H9 (cell line): ENCODE results near the gene NUDCD2. TPM values are rescaled to one million over a fixed set of nuclear protein-coding genes. Genes with fewer than 3 reads are reported as not detected.

Source experiments
- DNase-seq: peaks from one replicate; pipeline ENCODE4 v3.0.0-alpha.2; 2017
- H2AFZ ChIP-seq: one replicate; pipeline ENCODE4 v1.6.1; 2013; ENCODE audit warnings: mild to moderate bottlenecking, low read length, control low read depth, moderate library complexity
- H2AK5ac ChIP-seq: 2 replicates; pipeline ENCODE4 v1.6.1; 2013; ENCODE audit warnings: low read length, control low read depth, mixed read lengths; ENCODE audit not compliant: insufficient read length
- H2BK120ac ChIP-seq: one replicate; pipeline ENCODE4 v1.6.1; 2013; ENCODE audit warnings: low read depth, mild to moderate bottlenecking, low read length, control low read depth, inconsistent platforms; ENCODE audit not compliant: poor library complexity, severe bottlenecking
- H2BK12ac ChIP-seq: 2 replicates; pipeline ENCODE4 v1.6.1; 2013; ENCODE audit warnings: low read length, control low read depth, mixed read lengths, low read depth; ENCODE audit not compliant: insufficient read length
- H2BK15ac ChIP-seq: 2 replicates; pipeline ENCODE4 v1.6.1; 2013; ENCODE audit warnings: low read depth, low read length, control low read depth
- H2BK20ac ChIP-seq: one replicate; pipeline ENCODE4 v1.6.1; 2013; ENCODE audit warnings: low read depth, mild to moderate bottlenecking, low read length, control low read depth, inconsistent platforms; ENCODE audit not compliant: poor library complexity, severe bottlenecking
- H2BK5ac ChIP-seq: 2 replicates; pipeline ENCODE4 v1.6.1; 2013; ENCODE audit warnings: low read length, control low read depth, mixed read lengths; ENCODE audit not compliant: insufficient read length
- H3K14ac ChIP-seq: 2 replicates; pipeline ENCODE4 v1.6.1; 2013; ENCODE audit warnings: low read length, control low read depth; ENCODE audit not compliant: insufficient read depth
- H3K18ac ChIP-seq: 2 replicates; pipeline ENCODE4 v1.6.1; 2013; ENCODE audit warnings: low read depth, mild to moderate bottlenecking, mixed read lengths, low read length, control low read depth; ENCODE audit not compliant: insufficient read length
- H3K23ac ChIP-seq: 2 replicates; pipeline ENCODE4 v1.6.1; 2013; ENCODE audit warnings: low read length, control low read depth, mixed read lengths, low read depth; ENCODE audit not compliant: insufficient read length
- H3K23me2 ChIP-seq: 2 replicates; pipeline ENCODE4 v1.6.1; 2013; ENCODE audit warnings: low read depth, mild to moderate bottlenecking, mixed read lengths, low read length, control low read depth; ENCODE audit not compliant: insufficient read length, poor library complexity, severe bottlenecking
- H3K27ac ChIP-seq: 2 replicates; pipeline ENCODE4 v1.5.1; 2013; ENCODE audit warnings: low read length, control low read depth, mixed read lengths, low read depth; ENCODE audit not compliant: insufficient read length
- H3K27me3 ChIP-seq: 2 replicates; pipeline ENCODE4 v1.6.1; 2013; ENCODE audit warnings: low read length, control low read depth, inconsistent platforms; ENCODE audit not compliant: insufficient read depth
- H3K4ac ChIP-seq: 2 replicates; pipeline ENCODE4 v1.6.1; 2013; ENCODE audit warnings: low read depth, mild to moderate bottlenecking, control low read depth, inconsistent platforms, low read length, moderate library complexity
- H3K4me1 ChIP-seq: 2 replicates; pipeline ENCODE4 v1.6.1; 2013; ENCODE audit warnings: low read length, control low read depth, inconsistent platforms; ENCODE audit not compliant: insufficient read depth
- H3K4me2 ChIP-seq: 2 replicates; pipeline ENCODE4 v1.6.1; 2013; ENCODE audit warnings: low read length, control low read depth, mixed read lengths; ENCODE audit not compliant: insufficient read length, insufficient read depth
- H3K56ac ChIP-seq: 2 replicates; pipeline ENCODE4 v1.6.1; 2013; ENCODE audit warnings: low read depth, mild to moderate bottlenecking, mixed read lengths, low read length, control low read depth; ENCODE audit not compliant: insufficient read length
- H3K79me1 ChIP-seq: 2 replicates; pipeline ENCODE4 v1.6.1; 2013; ENCODE audit warnings: low read depth, mild to moderate bottlenecking, moderate library complexity, low read length, control low read depth, inconsistent platforms; ENCODE audit not compliant: insufficient read depth, poor library complexity, severe bottlenecking
- H3K79me2 ChIP-seq: 2 replicates; pipeline ENCODE4 v1.6.1; 2013; ENCODE audit warnings: low read length, control low read depth, inconsistent platforms; ENCODE audit not compliant: insufficient read depth
- H3K9ac ChIP-seq: 2 replicates; pipeline ENCODE4 v1.6.1; 2013; ENCODE audit warnings: low read length, control low read depth, mixed read lengths; ENCODE audit not compliant: insufficient read length; ENCODE audit errors: extremely low read depth
- H3K9me3 ChIP-seq: one replicate; pipeline ENCODE4 v1.6.1; 2013; ENCODE audit warnings: low read depth, low read length, inconsistent platforms; ENCODE audit not compliant: control insufficient read depth
- H3T11ph ChIP-seq: one replicate; pipeline ENCODE4 v1.6.1; 2013; ENCODE audit warnings: mild to moderate bottlenecking, low read length, control low read depth, inconsistent platforms
- H4K20me1 ChIP-seq: one replicate; pipeline ENCODE4 v1.6.1; 2013; ENCODE audit not compliant: control insufficient read depth, insufficient read length, insufficient read depth
- H4K5ac ChIP-seq: 2 replicates; pipeline ENCODE4 v1.6.1; 2013; ENCODE audit warnings: low read depth, mild to moderate bottlenecking, mixed read lengths, low read length, control low read depth; ENCODE audit not compliant: insufficient read length
- H4K8ac ChIP-seq: replicated peaks from 2 replicates; pipeline ENCODE4 v1.6.1; 2013; ENCODE audit warnings: low read length, control low read depth, mixed read lengths, low read depth; ENCODE audit not compliant: insufficient read length
- H4K91ac ChIP-seq: 2 replicates; pipeline ENCODE4 v1.6.1; 2013; ENCODE audit warnings: low read depth, mild to moderate bottlenecking, moderate library complexity, mixed read lengths, low read length, control low read depth; ENCODE audit not compliant: insufficient read length
- H3K27ac Mint-ChIP-seq, 3 experiments: 2 replicates in 2 of 3; 3 replicates in 1 of 3; pipeline ENCODE4 v1.8.0; 2020 to 2021; ENCODE audit warnings: mixed read lengths in 3 of 3, mild to moderate bottlenecking in 1 of 3, moderate library complexity in 1 of 3
- H3K27me3 Mint-ChIP-seq: 2 replicates; pipeline ENCODE4 v1.8.0; 2021; ENCODE audit warnings: low read depth, mild to moderate bottlenecking, moderate library complexity, mixed read lengths
- H3K36me3 Mint-ChIP-seq, 3 experiments: 2 replicates in 2 of 3; 3 replicates in 1 of 3; pipeline ENCODE4 v1.8.0; 2020 to 2021; ENCODE audit warnings: low read depth in 3 of 3, mixed read lengths in 3 of 3; ENCODE audit not compliant: insufficient read depth in 1 of 3
- H3K4me1 Mint-ChIP-seq, 2 experiments: 2 replicates each; pipeline ENCODE4 v1.8.0; 2020; ENCODE audit warnings: mixed read lengths in 2 of 2
- H3K4me3 Mint-ChIP-seq, 2 experiments: 2 replicates in 1 of 2; 3 replicates in 1 of 2; pipeline ENCODE4 v1.8.0; 2020 to 2021; ENCODE audit warnings: mild to moderate bottlenecking in 2 of 2, mixed read lengths in 2 of 2, moderate library complexity in 1 of 2
- H3K9me3 Mint-ChIP-seq, 2 experiments: 2 replicates in 1 of 2; 3 replicates in 1 of 2; pipeline ENCODE4 v1.8.0; 2020; ENCODE audit warnings: mild to moderate bottlenecking in 2 of 2, mixed read lengths in 2 of 2, moderate library complexity in 1 of 2
- CTCF ChIP-seq: fragments of 200-600 bp; sonication (generic); conservative IDR thresholded peaks from 3 replicates; pipeline ENCODE4 v1.8.0; 2021; ENCODE audit warnings: antibody characterized with exemption, mild to moderate bottlenecking
- WGBS: extraction: QIAGEN DNeasy Blood & Tissue Kit; methylation state at CpG from one replicate; pipeline ENCODE4 v1.1.7; 2013; ENCODE audit warnings: missing lambda C conversion rate, low lambda C conversion rate, mixed read lengths; ENCODE audit not compliant: insufficient read length; ENCODE audit errors: extremely low coverage; 5-methylcytosine and 5-hydroxymethylcytosine counted together
- total RNA-seq: library from RNA; stranded (reverse); gene quantifications from 2 replicates; pipeline ENCODE4 v1.2.1, GENCODE V29; 2021

NUDCD2 gene
- total RNA-seq, 1 experiment from 2014 or later, result 42.2 TPM

DNA sequence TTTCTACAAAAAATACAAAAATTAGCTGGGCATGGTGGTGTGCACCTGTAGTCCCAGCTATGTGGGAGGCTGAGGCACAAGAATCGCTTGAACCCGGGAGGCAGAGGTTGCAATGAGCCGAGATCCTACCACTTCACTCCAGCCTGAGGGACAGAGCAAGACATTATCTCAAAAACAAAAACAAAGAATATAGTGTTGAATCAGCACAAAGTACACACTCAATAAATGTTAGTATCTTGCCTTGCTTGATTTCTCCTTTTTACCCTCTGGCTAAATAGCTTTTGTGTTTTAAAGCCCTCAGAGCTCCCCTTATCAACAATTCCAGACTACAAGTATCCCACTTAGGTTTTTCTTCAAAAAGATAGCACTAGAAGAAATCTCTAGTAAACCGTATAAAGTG, 60.0 kb downstream of the NUDCD2 start:
- H3K27ac Mint-ChIP-seq, result no peak overlapping the region
- Histone ChIP-seq H2BK15ac (no peak overlapping the region), H3K79me2 (no peaks in the 10 kb centered on the region), H4K20me1 (no peaks in the 10 kb centered on the region), H3K14ac (no peak overlapping the region), H2BK120ac (no peak overlapping the region), H2AK5ac (no peak overlapping the region), H3K23ac (no peak overlapping the region), H4K8ac (no peak overlapping the region), H2BK12ac (no peak overlapping the region), H3T11ph (no peak overlapping the region), H3K27me3 (no peaks in the 10 kb centered on the region), H3K9ac (no peak overlapping the region), H2BK20ac (no peak overlapping the region), H4K91ac (no peak overlapping the region), H3K9me3 (no peaks in the 10 kb centered on the region), H2AFZ (no peak overlapping the region), H3K27ac (no peak overlapping the region), H3K23me2 (no peaks in the 10 kb centered on the region), H3K4me2 (no peak overlapping the region), H2BK5ac (no peak overlapping the region), H3K79me1 (no peaks in the 10 kb centered on the region), H4K5ac (no peak overlapping the region), H3K56ac (no peak overlapping the region), H3K4me1 (no peaks in the 10 kb centered on the region), H3K4ac (no peak overlapping the region), H3K18ac (no peak overlapping the region)
- no peak for TF ChIP-seq CTCF
- H3K4me1 Mint-ChIP-seq, result no peaks in the 10 kb centered on the region
- no peaks in the 10 kb centered on the region; a peak in 1 of 5 replicates for H3K9me3 Mint-ChIP-seq
- no CpG with 5 or more reads among the region's 4 CpGs for WGBS
- H3K4me3 Mint-ChIP-seq, result no peak overlapping the region
- no peak for DNase-seq
- H3K36me3 Mint-ChIP-seq, result no peaks in the 10 kb centered on the region
- no peaks in the 10 kb centered on the region for H3K27me3 Mint-ChIP-seq
